ENCODE measurements around the gene GAPDHS.

- TF ChIP-seq, protein P1, sequence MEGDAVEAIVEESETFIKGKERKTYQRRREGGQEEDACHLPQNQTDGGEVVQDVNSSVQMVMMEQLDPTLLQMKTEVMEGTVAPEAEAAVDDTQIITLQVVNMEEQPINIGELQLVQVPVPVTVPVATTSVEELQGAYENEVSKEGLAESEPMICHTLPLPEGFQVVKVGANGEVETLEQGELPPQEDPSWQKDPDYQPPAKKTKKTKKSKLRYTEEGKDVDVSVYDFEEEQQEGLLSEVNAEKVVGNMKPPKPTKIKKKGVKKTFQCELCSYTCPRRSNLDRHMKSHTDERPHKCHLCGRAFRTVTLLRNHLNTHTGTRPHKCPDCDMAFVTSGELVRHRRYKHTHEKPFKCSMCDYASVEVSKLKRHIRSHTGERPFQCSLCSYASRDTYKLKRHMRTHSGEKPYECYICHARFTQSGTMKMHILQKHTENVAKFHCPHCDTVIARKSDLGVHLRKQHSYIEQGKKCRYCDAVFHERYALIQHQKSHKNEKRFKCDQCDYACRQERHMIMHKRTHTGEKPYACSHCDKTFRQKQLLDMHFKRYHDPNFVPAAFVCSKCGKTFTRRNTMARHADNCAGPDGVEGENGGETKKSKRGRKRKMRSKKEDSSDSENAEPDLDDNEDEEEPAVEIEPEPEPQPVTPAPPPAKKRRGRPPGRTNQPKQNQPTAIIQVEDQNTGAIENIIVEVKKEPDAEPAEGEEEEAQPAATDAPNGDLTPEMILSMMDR (IDR thresholded peaks at IDR 0.05) = no peak
- TF ChIP-seq POLR2A (IDR thresholded peaks at IDR 0.05) = no peak
Observed at GRCh38 chr19:35518313-35518712, 14.9 kb upstream of the GAPDHS start.

Measured in body of pancreas (tissue), 4 donors.